A549 treated with Mapracorat at 1 μM for 4 hours (cell line): Measurements from ENCODE around the gene CITED1. TPM values are rescaled to one million over a fixed set of nuclear protein-coding genes. Genes with fewer than 3 reads are reported as not detected.

Experiments used
- total RNA-seq: library from RNA; stranded (reverse); fragments of 200-300 nt; extraction: Qiagen RNA extraction; gene quantifications from 5 replicates; pipeline ENCODE4 v1.2.3, GENCODE V29; 2022

CITED1 gene, protein sequence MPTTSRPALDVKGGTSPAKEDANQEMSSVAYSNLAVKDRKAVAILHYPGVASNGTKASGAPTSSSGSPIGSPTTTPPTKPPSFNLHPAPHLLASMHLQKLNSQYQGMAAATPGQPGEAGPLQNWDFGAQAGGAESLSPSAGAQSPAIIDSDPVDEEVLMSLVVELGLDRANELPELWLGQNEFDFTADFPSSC
- 0.81 to 3.0 TPM (median 1.9 TPM) in 5 replicates for total RNA-seq

DNA sequence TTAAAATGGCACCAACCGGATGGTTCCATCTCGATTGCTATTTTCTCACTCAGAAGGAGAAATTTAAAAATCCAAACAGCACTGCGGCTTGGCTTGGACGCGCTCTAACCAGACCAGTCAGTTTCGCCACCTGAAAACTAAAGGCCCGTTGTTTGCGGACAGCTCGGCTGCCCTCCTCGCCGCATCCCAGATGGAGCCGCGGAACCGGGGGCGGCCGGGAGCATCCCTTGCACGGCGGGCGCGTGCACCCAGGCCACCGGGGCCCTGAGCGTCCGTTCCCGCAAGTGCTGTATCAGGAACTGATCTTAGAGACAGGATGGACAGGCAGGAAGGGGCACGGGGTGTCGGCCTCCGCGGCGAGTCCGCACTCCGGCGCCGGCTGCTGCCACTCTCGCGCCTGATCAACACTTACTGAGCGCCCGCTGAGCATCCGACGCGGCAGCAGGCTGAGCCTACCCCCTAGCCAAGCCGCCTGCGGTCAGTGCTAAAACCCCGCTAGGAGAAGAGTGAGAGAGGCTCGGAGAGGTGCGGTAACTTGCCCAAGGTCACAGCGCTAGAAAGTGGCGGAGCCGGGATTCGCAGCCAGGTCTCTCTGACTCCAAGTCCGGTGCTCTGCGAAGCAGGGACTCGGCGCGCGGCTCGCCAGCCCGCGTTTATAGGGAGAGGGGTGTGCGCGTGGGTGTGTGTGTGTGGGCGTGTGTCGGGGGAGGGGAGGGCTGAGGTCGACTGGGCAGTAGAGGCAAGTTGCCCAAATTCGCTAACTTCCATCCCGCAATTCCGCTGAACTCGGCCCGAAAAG, at the start of gene CITED1:
CITED1 (minus strand) TSS at position 629 of the 799 bp plus-strand sequence. CDS start 3,045 bp downstream, outside the sequence.

Other genes starting within 250 kb of the CITED1 start
- gene RTL5, start 174.0 kb downstream of the CITED1 start, total RNA-seq, result 2.1 to 2.4 TPM (median 2.3 TPM) in 5 replicates
- 32.1 to 78.9 TPM (median 37.7 TPM) in 5 replicates for gene PIN4, start 124.2 kb downstream of the CITED1 start, total RNA-seq
- gene ERCC6L, start 66.9 kb downstream of the CITED1 start, total RNA-seq, result 10.5 to 12.7 TPM (median 12.1 TPM) in 5 replicates
- 1,486 to 2,352 TPM (median 1,520 TPM) in 5 replicates for gene RPS4X, start 28.7 kb downstream of the CITED1 start, total RNA-seq